DND-41 (cell line): ENCODE data around the gene MASP1.

ENCODE experiments used
- ATAC-seq: fragments of 200-7000 bp; cut with Tn5 transposase; 3 replicates; pipeline ENCODE4 v1.9.1; 2021; ENCODE audit warnings: low read depth; ENCODE audit not compliant: insufficient read depth
- DNase-seq: peaks from one replicate; pipeline ENCODE4 v3.0.0-alpha.2; 2020
- H2AFZ ChIP-seq: 2 replicates; pipeline ENCODE4 v1.6.0; 2012; ENCODE audit warnings: low read depth, low read length
- H3K27ac ChIP-seq: 2 replicates; pipeline ENCODE4 v1.5.1; 2012; ENCODE audit warnings: low read length, inconsistent platforms
- H3K27me3 ChIP-seq: fragments of 200-600 bp; sonication (generic); 2 replicates; pipeline ENCODE4 v1.6.0; 2012; ENCODE audit warnings: low read length, mild to moderate bottlenecking, inconsistent platforms; ENCODE audit not compliant: insufficient read depth, poor library complexity
- H3K36me3 ChIP-seq: 2 replicates; pipeline ENCODE4 v1.5.1; 2012; ENCODE audit warnings: low read length, inconsistent platforms; ENCODE audit not compliant: insufficient read depth
- H3K4me1 ChIP-seq: 2 replicates; pipeline ENCODE4 v1.5.1; 2012; ENCODE audit warnings: mild to moderate bottlenecking, low read length; ENCODE audit not compliant: insufficient read depth
- H3K4me2 ChIP-seq: 2 replicates; pipeline ENCODE4 v1.6.0; 2012; ENCODE audit warnings: mild to moderate bottlenecking, moderate library complexity, low read length, inconsistent platforms; ENCODE audit not compliant: insufficient read depth
- H3K4me3 ChIP-seq, 2 experiments: fragments of 200-600 bp in 1 of 2; shearing (Covaris generic) in 1 of 2; 2 replicates each; pipeline ENCODE4 v1.5.1; 2012 to 2016; ENCODE audit warnings: inconsistent platforms in 2 of 2, low read length in 2 of 2, mild to moderate bottlenecking in 2 of 2, low read depth in 1 of 2, moderate library complexity in 1 of 2
- H3K79me2 ChIP-seq: 2 replicates; pipeline ENCODE4 v1.6.0; 2012; ENCODE audit warnings: low read length, inconsistent platforms; ENCODE audit not compliant: insufficient read depth
- H3K9ac ChIP-seq: 2 replicates; pipeline ENCODE4 v1.6.0; 2012; ENCODE audit warnings: low read depth, mild to moderate bottlenecking, inconsistent platforms, low read length, moderate library complexity
- H3K9me3 ChIP-seq: 2 replicates; pipeline ENCODE4 v1.5.1; 2012; ENCODE audit warnings: low read length, moderate library complexity, mild to moderate bottlenecking, inconsistent platforms; ENCODE audit not compliant: insufficient read depth, severe bottlenecking
- H4K20me1 ChIP-seq: 2 replicates; pipeline ENCODE4 v1.6.0; 2012; ENCODE audit warnings: low read length; ENCODE audit not compliant: insufficient read depth
- EZH2 ChIP-seq: IDR thresholded peaks from 3 replicates; pipeline ENCODE4 v1.6.1; 2012; ENCODE audit warnings: borderline replicate concordance, low read depth, mild to moderate bottlenecking, moderate library complexity, low read length, inconsistent platforms; ENCODE audit not compliant: severe bottlenecking
- TF ChIP-seq, protein P1 (sequence below): IDR thresholded peaks from 2 replicates; pipeline ENCODE4 v1.5.1; 2012; ENCODE audit warnings: borderline replicate concordance, low read length, moderate library complexity, mild to moderate bottlenecking; ENCODE audit not compliant: poor library complexity, severe bottlenecking; ENCODE audit errors: extremely low read depth

The MASP1 gene

DNA sequence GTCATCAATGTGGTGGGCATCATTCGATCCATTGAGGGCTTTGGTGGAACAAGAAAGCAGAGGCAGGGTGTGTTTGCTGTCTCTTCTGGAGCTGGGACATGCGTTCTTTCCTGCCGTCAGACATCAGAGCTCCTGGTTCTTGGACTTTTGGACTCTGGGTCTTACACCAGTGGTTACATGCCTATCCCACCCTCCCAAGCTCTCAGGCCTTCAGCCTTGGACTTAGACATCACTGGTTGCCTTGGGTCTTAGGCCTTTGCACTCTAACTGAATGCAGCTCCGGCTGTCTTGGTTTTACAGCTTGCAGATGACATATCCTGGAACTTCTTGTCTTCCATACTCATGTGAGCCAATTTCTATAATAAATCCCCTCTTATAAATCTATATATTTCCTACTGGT lies 8.1 kb upstream of the MASP1 start:
- H3K4me1 ChIP-seq, result no peaks in the 10 kb centered on the region
- H3K27me3 ChIP-seq, result peaks cover 4% of the 10 kb centered on the region
- H3K9me3 ChIP-seq, result no peaks in the 10 kb centered on the region
- H3K27ac ChIP-seq, result no peak overlapping the region
- H2AFZ ChIP-seq, result no peak overlapping the region
- TF ChIP-seq, protein P1, sequence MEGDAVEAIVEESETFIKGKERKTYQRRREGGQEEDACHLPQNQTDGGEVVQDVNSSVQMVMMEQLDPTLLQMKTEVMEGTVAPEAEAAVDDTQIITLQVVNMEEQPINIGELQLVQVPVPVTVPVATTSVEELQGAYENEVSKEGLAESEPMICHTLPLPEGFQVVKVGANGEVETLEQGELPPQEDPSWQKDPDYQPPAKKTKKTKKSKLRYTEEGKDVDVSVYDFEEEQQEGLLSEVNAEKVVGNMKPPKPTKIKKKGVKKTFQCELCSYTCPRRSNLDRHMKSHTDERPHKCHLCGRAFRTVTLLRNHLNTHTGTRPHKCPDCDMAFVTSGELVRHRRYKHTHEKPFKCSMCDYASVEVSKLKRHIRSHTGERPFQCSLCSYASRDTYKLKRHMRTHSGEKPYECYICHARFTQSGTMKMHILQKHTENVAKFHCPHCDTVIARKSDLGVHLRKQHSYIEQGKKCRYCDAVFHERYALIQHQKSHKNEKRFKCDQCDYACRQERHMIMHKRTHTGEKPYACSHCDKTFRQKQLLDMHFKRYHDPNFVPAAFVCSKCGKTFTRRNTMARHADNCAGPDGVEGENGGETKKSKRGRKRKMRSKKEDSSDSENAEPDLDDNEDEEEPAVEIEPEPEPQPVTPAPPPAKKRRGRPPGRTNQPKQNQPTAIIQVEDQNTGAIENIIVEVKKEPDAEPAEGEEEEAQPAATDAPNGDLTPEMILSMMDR, result no peak
- TF ChIP-seq EZH2, result no peak
- H3K4me2 ChIP-seq, result no peak overlapping the region
- H4K20me1 ChIP-seq, result no peaks in the 10 kb centered on the region
- no peak overlapping the region for H3K4me3 ChIP-seq
- no peak for ATAC-seq
- no peaks in the 10 kb centered on the region for H3K36me3 ChIP-seq
- DNase-seq, result no peak
- no peak overlapping the region for H3K9ac ChIP-seq
- no peaks in the 10 kb centered on the region for H3K79me2 ChIP-seq

- no peak for TF ChIP-seq EZH2
- TF ChIP-seq, protein P1, result no peak
- ATAC-seq, result no peak
- DNase-seq, result no peak
- Histone ChIP-seq H4K20me1 (no peaks in the 10 kb centered on the region), H3K4me1 (no peaks in the 10 kb centered on the region), H3K9me3 (no peaks in the 10 kb centered on the region), H3K79me2 (no peaks in the 10 kb centered on the region), H2AFZ (no peak overlapping the region), H3K4me3 (no peak overlapping the region), H3K27ac (no peak overlapping the region), H3K27me3 (peaks cover 15% of the 10 kb centered on the region), H3K9ac (no peak overlapping the region), H3K4me2 (no peak overlapping the region), H3K36me3 (no peaks in the 10 kb centered on the region)
Measured at GRCh38 chr3:187296911-187297310, 5.4 kb upstream of the MASP1 start.

GRCh38 chr3:187296058-187296457 lies 4.5 kb upstream of the MASP1 start:
- Histone ChIP-seq H3K4me3 (no peak overlapping the region), H3K4me1 (no peaks in the 10 kb centered on the region), H3K4me2 (no peak overlapping the region), H3K27ac (no peak overlapping the region), H3K9me3 (no peaks in the 10 kb centered on the region), H3K27me3 (peaks cover 22% of the 10 kb centered on the region), H3K9ac (no peak overlapping the region), H3K36me3 (no peaks in the 10 kb centered on the region), H2AFZ (no peak overlapping the region), H3K79me2 (no peaks in the 10 kb centered on the region), H4K20me1 (no peaks in the 10 kb centered on the region)
- no peak for ATAC-seq
- no peak for TF ChIP-seq EZH2
- TF ChIP-seq, protein P1, result no peak
- no peak for DNase-seq
